Suprapubic skin (tissue), 4 donors: ENCODE measurements around the gene LRRC3C.
"Not testable (repeated sequence)": the region's sequence is repeated elsewhere in the genome, so short reads cannot be mapped to it uniquely, and the experiment has no call there.

Experiments
- EP300 ChIP-seq: sonication (generic); formaldehyde crosslinking; IDR thresholded peaks from one replicate; pipeline ENCODE4 v1.6.1; 2017; ENCODE audit warnings: antibody characterized with exemption
- POLR2A ChIP-seq, 2 donors: fragments of 450-650 bp; IDR thresholded peaks; one replicate each; pipeline ENCODE4 v1.6.1; 2017; ENCODE audit warnings: antibody characterized with exemption in 2 of 2, mild to moderate bottlenecking in 2 of 2, moderate library complexity in 2 of 2
- POLR2AphosphoS5 ChIP-seq, 3 donors: sonication (generic); formaldehyde crosslinking; IDR thresholded peaks; one replicate each; pipeline ENCODE4 v1.6.1; 2017; ENCODE audit warnings: antibody characterized with exemption in 3 of 3
- TF ChIP-seq, protein P1 (sequence below), 2 donors: fragments of 200-600 bp in 1 of 2; fragments of 450-650 bp in 1 of 2; sonication (generic) in 1 of 2; IDR thresholded peaks; one replicate each; pipeline ENCODE4 v1.5.1; 2016 to 2019; ENCODE audit warnings: antibody characterized with exemption in 2 of 2, mild to moderate bottlenecking in 1 of 2, moderate library complexity in 1 of 2

DNA sequence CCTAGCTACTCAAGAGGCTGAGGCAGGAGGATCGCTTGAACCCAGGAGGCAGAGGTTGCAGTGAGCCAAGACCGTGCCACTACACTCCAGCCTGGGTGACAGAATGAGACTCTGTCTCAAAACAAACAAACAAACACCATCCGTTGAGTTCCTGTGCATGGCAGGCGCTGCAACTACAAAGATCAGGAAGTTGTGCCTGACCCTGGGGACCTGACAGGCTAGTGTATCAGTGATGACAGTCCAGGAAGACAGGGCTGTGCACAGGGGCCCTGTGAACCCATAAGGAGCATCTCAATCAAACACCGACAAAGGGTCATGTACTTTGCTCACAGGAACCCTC, 20.9 kb downstream of the LRRC3C start:
- not testable (repeated sequence) for TF ChIP-seq EP300; POLR2AphosphoS5 (IDR thresholded peaks at IDR 0.05); POLR2A (IDR thresholded peaks at IDR 0.05)
- TF ChIP-seq, protein P1, sequence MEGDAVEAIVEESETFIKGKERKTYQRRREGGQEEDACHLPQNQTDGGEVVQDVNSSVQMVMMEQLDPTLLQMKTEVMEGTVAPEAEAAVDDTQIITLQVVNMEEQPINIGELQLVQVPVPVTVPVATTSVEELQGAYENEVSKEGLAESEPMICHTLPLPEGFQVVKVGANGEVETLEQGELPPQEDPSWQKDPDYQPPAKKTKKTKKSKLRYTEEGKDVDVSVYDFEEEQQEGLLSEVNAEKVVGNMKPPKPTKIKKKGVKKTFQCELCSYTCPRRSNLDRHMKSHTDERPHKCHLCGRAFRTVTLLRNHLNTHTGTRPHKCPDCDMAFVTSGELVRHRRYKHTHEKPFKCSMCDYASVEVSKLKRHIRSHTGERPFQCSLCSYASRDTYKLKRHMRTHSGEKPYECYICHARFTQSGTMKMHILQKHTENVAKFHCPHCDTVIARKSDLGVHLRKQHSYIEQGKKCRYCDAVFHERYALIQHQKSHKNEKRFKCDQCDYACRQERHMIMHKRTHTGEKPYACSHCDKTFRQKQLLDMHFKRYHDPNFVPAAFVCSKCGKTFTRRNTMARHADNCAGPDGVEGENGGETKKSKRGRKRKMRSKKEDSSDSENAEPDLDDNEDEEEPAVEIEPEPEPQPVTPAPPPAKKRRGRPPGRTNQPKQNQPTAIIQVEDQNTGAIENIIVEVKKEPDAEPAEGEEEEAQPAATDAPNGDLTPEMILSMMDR (IDR thresholded peaks at IDR 0.05), result not testable (repeated sequence)
